Measurements from ENCODE around the gene NFATC1. TPM values are rescaled to one million over a fixed set of nuclear protein-coding genes. Genes with fewer than 3 reads are reported as not detected.

The NFATC1 gene
- total and polyA plus RNA-seq, 2 donors = 5.4 to 23.8 TPM

GRCh38 chr18:79440316-79441110 lies 44.8 kb downstream of the NFATC1 start:
- 97% methylated on average over 31 of the region's 31 CpGs for WGBS
- DNase-seq (ENCODE audit: low read depth in 6 of 9, low spot score in 9 of 9) = no peak
- Histone ChIP-seq H3K4me3 (ENCODE audit: low read length in 2 of 2) (no peak overlapping the region), H3K36me3 (ENCODE audit: control insufficient read depth in 2 of 2, insufficient read depth in 2 of 2, low read length in 1 of 2) (peaks cover 5 to 49% of the 10 kb centered on the region in 2 donors), H3K27me3 (ENCODE audit: control insufficient read depth in 2 of 2, insufficient read depth in 1 of 2, low read length in 1 of 2) (no peaks in the 10 kb centered on the region), H3K9me3 (ENCODE audit: control insufficient read depth in 2 of 2, insufficient read depth in 1 of 2, low read length in 1 of 2) (no peaks in the 10 kb centered on the region), H3K4me1 (ENCODE audit: control insufficient read depth in 2 of 2, insufficient read depth in 2 of 2, low read length in 2 of 2) (peaks cover 4 to 13% of the 10 kb centered on the region in 2 donors), H3K27ac (ENCODE audit: low read depth in 1 of 2, low read length in 1 of 2) (no peak overlapping the region)

GRCh38 chr18:79441420-79441819 lies 45.7 kb downstream of the NFATC1 start:
- Histone ChIP-seq H3K9me3 (ENCODE audit: control insufficient read depth in 2 of 2, insufficient read depth in 1 of 2, low read length in 1 of 2) (no peaks in the 10 kb centered on the region), H3K4me1 (ENCODE audit: control insufficient read depth in 2 of 2, insufficient read depth in 2 of 2, low read length in 2 of 2) (peaks cover 4 to 13% of the 10 kb centered on the region in 2 donors), H3K27me3 (ENCODE audit: control insufficient read depth in 2 of 2, insufficient read depth in 1 of 2, low read length in 1 of 2) (no peaks in the 10 kb centered on the region), H3K4me3 (ENCODE audit: low read length in 2 of 2) (no peak overlapping the region), H3K36me3 (ENCODE audit: control insufficient read depth in 2 of 2, insufficient read depth in 2 of 2, low read length in 1 of 2) (peaks cover 5 to 44% of the 10 kb centered on the region in 2 donors), H3K27ac (ENCODE audit: low read depth in 1 of 2, low read length in 1 of 2) (no peak overlapping the region)
- WGBS = 98% methylated on average over 16 of the region's 16 CpGs
- DNase-seq (ENCODE audit: low read depth in 6 of 9, low spot score in 9 of 9) = no peak

GRCh38 chr18:79442508-79443221 lies 46.9 kb downstream of the NFATC1 start:
- H3K27ac ChIP-seq (ENCODE audit: low read depth in 1 of 2, low read length in 1 of 2) = no peak overlapping the region
- no peaks in the 10 kb centered on the region for H3K27me3 ChIP-seq (ENCODE audit: control insufficient read depth in 2 of 2, insufficient read depth in 1 of 2, low read length in 1 of 2)
- peaks cover 4 to 13% of the 10 kb centered on the region in 2 donors for H3K4me1 ChIP-seq (ENCODE audit: control insufficient read depth in 2 of 2, insufficient read depth in 2 of 2, low read length in 2 of 2)
- H3K4me3 ChIP-seq (ENCODE audit: low read length in 2 of 2) = no peak overlapping the region
- H3K9me3 ChIP-seq (ENCODE audit: control insufficient read depth in 2 of 2, insufficient read depth in 1 of 2, low read length in 1 of 2) = no peaks in the 10 kb centered on the region
- DNase-seq (ENCODE audit: low read depth in 6 of 9, low spot score in 9 of 9) = no peak
- H3K36me3 ChIP-seq (ENCODE audit: control insufficient read depth in 2 of 2, insufficient read depth in 2 of 2, low read length in 1 of 2) = peaks cover 5 to 38% of the 10 kb centered on the region in 2 donors
- 95% methylated on average over 29 of the region's 29 CpGs for WGBS

- Histone ChIP-seq H3K27me3 (ENCODE audit: control insufficient read depth in 2 of 2, insufficient read depth in 1 of 2, low read length in 1 of 2) (no peaks in the 10 kb centered on the region), H3K27ac (ENCODE audit: low read depth in 1 of 2, low read length in 1 of 2) (no peak overlapping the region), H3K4me3 (ENCODE audit: low read length in 2 of 2) (no peak overlapping the region), H3K36me3 (ENCODE audit: control insufficient read depth in 2 of 2, insufficient read depth in 2 of 2, low read length in 1 of 2) (peaks cover 7 to 30% of the 10 kb centered on the region in 2 donors), H3K4me1 (ENCODE audit: control insufficient read depth in 2 of 2, insufficient read depth in 2 of 2, low read length in 2 of 2) (no peaks in the 10 kb centered on the region), H3K9me3 (ENCODE audit: control insufficient read depth in 2 of 2, insufficient read depth in 1 of 2, low read length in 1 of 2) (no peaks in the 10 kb centered on the region)
- DNase-seq (ENCODE audit: low read depth in 6 of 9, low spot score in 9 of 9) = no peak
- 94% methylated on average over 15 of the region's 15 CpGs for WGBS
These were observed 49.5 kb downstream of the NFATC1 start for GRCh38 chr18:79445221-79445620.

- H3K4me3 ChIP-seq (ENCODE audit: low read length in 2 of 2) = no peak overlapping the region
- DNase-seq (ENCODE audit: low read depth in 6 of 9, low spot score in 9 of 9) = no peak
- H3K4me1 ChIP-seq (ENCODE audit: control insufficient read depth in 2 of 2, insufficient read depth in 2 of 2, low read length in 2 of 2) = no peaks in the 10 kb centered on the region
- 97% methylated on average over 18 of the region's 18 CpGs for WGBS
- H3K9me3 ChIP-seq (ENCODE audit: control insufficient read depth in 2 of 2, insufficient read depth in 1 of 2, low read length in 1 of 2) = no peaks in the 10 kb centered on the region
- no peak overlapping the region for H3K27ac ChIP-seq (ENCODE audit: low read depth in 1 of 2, low read length in 1 of 2)
- peaks cover 10 to 30% of the 10 kb centered on the region in 2 donors for H3K36me3 ChIP-seq (ENCODE audit: control insufficient read depth in 2 of 2, insufficient read depth in 2 of 2, low read length in 1 of 2)
- H3K27me3 ChIP-seq (ENCODE audit: control insufficient read depth in 2 of 2, insufficient read depth in 1 of 2, low read length in 1 of 2) = no peaks in the 10 kb centered on the region
These were observed 50.2 kb downstream of the NFATC1 start for GRCh38 chr18:79445696-79446561.

- WGBS = 98% methylated on average over 24 of the region's 24 CpGs
- Histone ChIP-seq H3K4me1 (ENCODE audit: control insufficient read depth in 2 of 2, insufficient read depth in 2 of 2, low read length in 2 of 2) (no peaks in the 10 kb centered on the region), H3K36me3 (ENCODE audit: control insufficient read depth in 2 of 2, insufficient read depth in 2 of 2, low read length in 1 of 2) (peaks cover 20 to 38% of the 10 kb centered on the region in 2 donors), H3K9me3 (ENCODE audit: control insufficient read depth in 2 of 2, insufficient read depth in 1 of 2, low read length in 1 of 2) (peaks cover 0 to 1% of the 10 kb centered on the region in 2 donors), H3K4me3 (ENCODE audit: low read length in 2 of 2) (no peak overlapping the region), H3K27ac (ENCODE audit: low read depth in 1 of 2, low read length in 1 of 2) (no peak overlapping the region), H3K27me3 (ENCODE audit: control insufficient read depth in 2 of 2, insufficient read depth in 1 of 2, low read length in 1 of 2) (no peaks in the 10 kb centered on the region)
- DNase-seq (ENCODE audit: low read depth in 6 of 9, low spot score in 9 of 9) = no peak
These were observed 51.2 kb downstream of the NFATC1 start for GRCh38 chr18:79446931-79447330.

- H3K27ac ChIP-seq (ENCODE audit: low read depth in 1 of 2, low read length in 1 of 2) = no peak overlapping the region
- no peak for DNase-seq (ENCODE audit: low read depth in 6 of 9, low spot score in 9 of 9)
- no peak overlapping the region for H3K4me3 ChIP-seq (ENCODE audit: low read length in 2 of 2)
- peaks cover 21 to 40% of the 10 kb centered on the region in 2 donors for H3K36me3 ChIP-seq (ENCODE audit: control insufficient read depth in 2 of 2, insufficient read depth in 2 of 2, low read length in 1 of 2)
- no peaks in the 10 kb centered on the region for H3K27me3 ChIP-seq (ENCODE audit: control insufficient read depth in 2 of 2, insufficient read depth in 1 of 2, low read length in 1 of 2)
- H3K9me3 ChIP-seq (ENCODE audit: control insufficient read depth in 2 of 2, insufficient read depth in 1 of 2, low read length in 1 of 2) = peaks cover 0 to 1% of the 10 kb centered on the region in 2 donors
- no peaks in the 10 kb centered on the region for H3K4me1 ChIP-seq (ENCODE audit: control insufficient read depth in 2 of 2, insufficient read depth in 2 of 2, low read length in 2 of 2)
- 97% methylated on average over 29 of the region's 29 CpGs for WGBS
These were observed 52.1 kb downstream of the NFATC1 start for GRCh38 chr18:79447703-79448367.

- WGBS = 98% methylated on average over 25 of the region's 25 CpGs
- DNase-seq (ENCODE audit: low read depth in 6 of 9, low spot score in 9 of 9) = no peak
- H3K36me3 ChIP-seq (ENCODE audit: control insufficient read depth in 2 of 2, insufficient read depth in 2 of 2, low read length in 1 of 2) = peaks cover 26 to 43% of the 10 kb centered on the region in 2 donors
- no peaks in the 10 kb centered on the region for H3K4me1 ChIP-seq (ENCODE audit: control insufficient read depth in 2 of 2, insufficient read depth in 2 of 2, low read length in 2 of 2)
- no peak overlapping the region for H3K4me3 ChIP-seq (ENCODE audit: low read length in 2 of 2)
- H3K9me3 ChIP-seq (ENCODE audit: control insufficient read depth in 2 of 2, insufficient read depth in 1 of 2, low read length in 1 of 2) = peaks cover 0 to 1% of the 10 kb centered on the region in 2 donors
- H3K27me3 ChIP-seq (ENCODE audit: control insufficient read depth in 2 of 2, insufficient read depth in 1 of 2, low read length in 1 of 2) = no peaks in the 10 kb centered on the region
- no peak overlapping the region for H3K27ac ChIP-seq (ENCODE audit: low read depth in 1 of 2, low read length in 1 of 2)
These were observed 52.9 kb downstream of the NFATC1 start for GRCh38 chr18:79448621-79449020.
